GM18867 (cell line): ENCODE results near the gene ITGB4.

ENCODE experiments used
- ATAC-seq: cut with Tn5 transposase; IDR thresholded peaks from one replicate; pipeline ENCODE4 v1.9.1; 2021; ENCODE audit warnings: mild to moderate bottlenecking, moderate library complexity; ENCODE audit not compliant: unreplicated experiment

ITGB4 gene

GRCh38 chr17:75785016-75785890, 64.0 kb downstream of the ITGB4 start:
- ATAC-seq = peak; percentile 59

GRCh38 chr17:75791254-75791653, 70.0 kb downstream of the ITGB4 start:
- no peak for ATAC-seq

DNA sequence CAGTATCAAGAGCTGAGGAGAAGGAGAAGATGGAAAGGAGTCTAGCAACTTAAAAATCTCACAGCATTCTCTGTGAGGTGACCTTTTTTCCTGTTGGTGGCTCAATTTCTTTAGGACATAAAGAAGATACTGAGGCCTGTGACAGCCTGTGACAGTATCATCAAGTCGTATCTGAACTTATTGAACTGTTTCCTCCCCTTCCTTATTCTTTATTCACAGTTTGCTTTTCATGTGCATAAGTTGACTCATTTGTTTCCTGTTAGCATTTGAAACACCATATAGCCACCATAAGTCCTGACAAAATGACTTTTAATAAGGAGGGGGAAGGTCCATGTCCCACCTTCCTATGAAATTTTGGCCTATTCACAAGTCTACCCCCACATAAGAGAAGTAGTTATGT, 72.2 kb downstream of the ITGB4 start:
- no peak for ATAC-seq

GRCh38 chr17:75795820-75796607, 74.8 kb downstream of the ITGB4 start:
- ATAC-seq = no peak

DNA sequence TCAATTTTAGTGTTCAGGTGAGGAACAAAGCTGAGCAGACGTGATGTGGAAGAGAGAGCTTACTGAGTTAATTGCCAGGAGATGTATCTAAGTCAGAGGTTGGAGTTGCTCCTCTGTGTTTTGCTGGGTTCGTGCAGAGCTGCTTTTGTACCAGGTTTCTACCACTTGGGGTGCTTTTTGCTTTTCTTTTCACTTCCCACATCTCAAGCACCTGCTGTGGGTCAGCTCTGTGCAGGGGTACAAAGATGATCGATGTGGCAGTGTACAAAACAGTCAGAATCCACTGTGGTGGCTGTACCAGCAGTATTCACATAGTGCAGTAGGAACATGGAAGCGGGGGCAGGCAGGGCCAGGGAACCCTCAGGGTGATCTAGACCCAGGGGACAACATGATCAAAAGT, 78.1 kb downstream of the ITGB4 start:
- ATAC-seq = no peak

- ATAC-seq = no peak
Observed at GRCh38 chr17:75803883-75804282, 82.6 kb downstream of the ITGB4 start.

DNA sequence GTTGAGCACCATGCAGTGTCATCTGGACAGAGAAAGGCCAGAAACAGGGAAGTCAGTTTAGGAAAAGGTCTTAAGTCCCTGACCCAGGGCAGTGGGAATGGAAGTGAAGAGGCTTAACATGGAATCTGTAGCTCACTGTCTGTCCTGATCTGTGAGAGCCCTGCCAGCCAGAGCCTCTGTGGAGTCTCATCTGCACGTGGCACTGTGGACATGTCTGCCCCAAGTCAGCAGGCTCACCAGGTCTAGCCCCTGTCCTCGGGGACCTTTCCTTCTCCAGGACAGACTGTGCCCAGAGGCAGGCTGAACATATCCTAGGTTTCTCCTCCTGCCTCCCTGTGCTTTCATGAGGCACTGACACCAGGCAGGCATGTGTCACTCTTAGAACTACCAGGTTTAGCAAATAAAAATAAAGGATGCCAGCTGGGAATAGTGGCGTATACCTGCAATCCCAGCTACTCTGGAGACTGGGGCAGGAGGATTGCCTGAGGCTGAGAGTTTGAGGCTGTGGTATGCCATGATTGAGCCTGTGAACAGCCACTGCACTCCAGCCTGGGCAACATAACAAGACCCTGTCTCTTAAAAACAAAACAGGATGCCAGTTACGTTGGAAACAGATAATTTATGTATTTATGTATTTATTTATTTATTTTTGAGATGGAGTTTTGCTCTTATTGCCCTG, 85.7 kb downstream of the ITGB4 start:
- ATAC-seq = no peak
